Activated CD4-positive, alpha-beta T cell treated with anti-CD3 and anti-CD28 coated beads, Interleukin-2, Interleukin-4, amounts not matched to agents 100 ng/mL and 50 ng/mL, durations not matched to agents 16 hours and 8 hours (primary cell): ENCODE results near the gene TRIM44.
"Not testable (repeated sequence)": the region's sequence is repeated elsewhere in the genome, so short reads cannot be mapped to it uniquely, and the experiment has no call there.

Experiments
- DNase-seq: peaks from one replicate; pipeline ENCODE4 v3.0.0-alpha.2; 2020; ENCODE audit warnings: low spot score

TRIM44 gene

GRCh38 chr11:35855671-35856070, 193.1 kb downstream of the TRIM44 start:
- DNase-seq, result no peak

DNA sequence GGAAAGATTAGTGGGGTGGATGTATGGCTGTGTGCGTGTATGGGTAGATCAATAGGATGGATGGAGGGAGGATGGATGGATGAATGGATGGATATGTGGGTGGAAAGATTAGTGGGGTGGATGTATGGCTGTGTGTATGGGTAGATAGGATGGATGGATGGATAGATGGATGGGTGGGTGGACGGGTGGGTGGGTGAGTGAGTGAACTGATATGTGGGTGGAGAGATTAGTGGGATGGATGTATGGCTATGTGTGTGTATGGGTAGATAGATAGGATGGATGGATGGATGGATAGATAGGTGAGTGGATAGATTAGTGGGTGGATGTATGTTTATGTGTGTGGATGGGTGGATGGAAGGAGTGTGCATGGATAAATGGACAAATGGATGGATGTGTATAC, 193.7 kb downstream of the TRIM44 start:
- DNase-seq, result no peak

- no peak for DNase-seq
Measured at GRCh38 chr11:35856756-35857155, 194.2 kb downstream of the TRIM44 start.

- no peak for DNase-seq
Measured at GRCh38 chr11:35857922-35858321, 195.3 kb downstream of the TRIM44 start.

DNA sequence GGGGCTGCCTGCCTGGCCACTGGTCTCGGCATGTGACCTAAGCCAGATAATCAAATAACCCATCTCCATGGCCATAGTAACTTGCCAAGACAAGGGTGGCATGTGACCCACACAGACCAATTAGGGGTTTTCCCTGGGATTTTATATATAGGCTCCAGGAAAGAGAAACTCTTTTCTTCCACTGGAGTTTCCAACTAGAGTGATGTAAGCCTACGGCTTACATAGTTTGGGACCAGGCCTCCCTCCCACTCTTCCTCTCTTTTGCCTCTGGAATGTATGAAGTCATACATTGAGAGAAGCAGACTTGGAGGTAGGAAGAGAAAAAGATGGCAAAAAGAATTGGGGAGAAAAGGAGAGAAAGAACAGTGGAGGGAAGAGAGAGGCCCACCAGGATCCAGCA, 196.7 kb downstream of the TRIM44 start:
- no peak for DNase-seq

DNA sequence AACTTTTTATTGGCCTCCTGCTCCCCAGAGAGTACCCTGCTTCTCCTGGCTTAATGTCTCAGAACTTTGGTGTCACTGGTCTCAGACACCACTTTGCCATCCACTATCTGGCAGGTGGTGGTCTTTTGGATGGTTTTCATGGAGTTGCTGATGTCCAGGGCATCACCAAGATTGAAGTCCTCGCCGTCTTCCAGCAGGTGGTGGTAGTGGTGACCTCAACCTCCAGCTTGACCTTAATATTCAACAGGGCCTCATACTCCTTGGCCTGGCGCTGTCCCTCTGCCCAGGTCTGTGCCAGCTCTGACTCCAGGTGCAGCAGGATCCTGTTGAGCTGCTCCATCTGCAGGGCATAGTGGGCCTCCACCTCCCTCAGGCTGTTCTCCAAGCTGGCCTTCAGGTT, 197.6 kb downstream of the TRIM44 start:
- not testable (repeated sequence) for DNase-seq

- no peak for DNase-seq
Measured at GRCh38 chr11:35861191-35861590, 198.6 kb downstream of the TRIM44 start.

DNA sequence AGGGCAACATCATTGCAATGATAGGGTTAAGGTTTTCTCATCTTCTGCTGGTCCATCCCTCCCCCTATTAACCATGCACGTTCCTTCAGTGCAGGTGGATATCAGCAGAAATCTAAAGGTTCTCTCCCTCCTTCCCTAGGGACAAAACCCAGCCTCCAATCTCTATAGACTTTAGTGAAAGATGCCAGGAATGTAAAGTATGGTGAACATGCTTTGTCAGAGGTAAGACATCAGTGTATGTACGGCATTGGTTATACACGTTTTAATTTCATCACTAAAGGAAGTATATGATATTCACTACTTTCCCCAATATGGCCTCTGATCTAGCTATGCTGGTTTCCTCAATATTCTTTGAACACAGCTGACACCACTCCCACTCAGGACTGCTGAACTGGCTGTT, 200.1 kb downstream of the TRIM44 start:
- DNase-seq, result no peak

- no peak for DNase-seq
Measured at GRCh38 chr11:35864131-35864530, 201.6 kb downstream of the TRIM44 start.

GRCh38 chr11:35866601-35867000, 204.0 kb downstream of the TRIM44 start:
- no peak for DNase-seq
